OCI-LY3 (cell line): ENCODE measurements around the gene CPT1A.

ENCODE experiments used
- H2AFZ ChIP-seq: fragments of 200-600, 300-600 bp; shearing (Covaris generic); 2 replicates; pipeline ENCODE4 v1.6.0; 2014; ENCODE audit warnings: antibody characterized with exemption, low read depth, low read length
- H3K27ac ChIP-seq: fragments of 200-600, 300-600 bp; sonication (generic); 2 replicates; pipeline ENCODE4 v1.5.1; 2014; ENCODE audit warnings: mild to moderate bottlenecking, low read length, moderate library complexity, mixed read lengths
- H3K27me3 ChIP-seq: fragments of 200-600, 300-600 bp; sonication (generic); 2 replicates; pipeline ENCODE4 v1.6.1; 2014; ENCODE audit warnings: low read depth, low read length, mixed read lengths
- H3K36me3 ChIP-seq: fragments of 200-600, 300-600 bp; sonication (generic); replicated peaks from 2 replicates; pipeline ENCODE3; 2014; ENCODE audit warnings: low read depth, low read length, mixed read lengths
- H3K4me1 ChIP-seq: fragments of 300-600, 200-600 bp; sonication (generic); 2 replicates; pipeline ENCODE4 v1.6.1; 2014; ENCODE audit warnings: low read length, mixed read lengths
- H3K4me2 ChIP-seq: fragments of 200-600, 300-600 bp; sonication (generic); 2 replicates; pipeline ENCODE4 v1.6.1; 2014; ENCODE audit warnings: low read length, mixed read lengths
- H3K4me3 ChIP-seq: fragments of 300-600, 200-600 bp; sonication (generic); 2 replicates; pipeline ENCODE4 v1.5.1; 2014; ENCODE audit warnings: antibody characterized with exemption, mild to moderate bottlenecking, low read length, moderate library complexity
- H3K79me2 ChIP-seq: fragments of 300-600, 200-600 bp; shearing (Covaris generic); 2 replicates; pipeline ENCODE4 v1.6.1; 2014; ENCODE audit warnings: mild to moderate bottlenecking, low read length, mixed read lengths
- H3K9ac ChIP-seq: fragments of 300-600, 200-600 bp; shearing (Covaris generic); 2 replicates; pipeline ENCODE4 v1.6.0; 2014; ENCODE audit warnings: mild to moderate bottlenecking, low read length, moderate library complexity
- H3K9me3 ChIP-seq: fragments of 200-600, 300-600 bp; shearing (Covaris generic); 2 replicates; pipeline ENCODE4 v1.6.1; 2014; ENCODE audit warnings: low read length, mixed read lengths; ENCODE audit not compliant: insufficient read depth
- H4K20me1 ChIP-seq: fragments of 200-600, 300-600 bp; sonication (generic); 2 replicates; pipeline ENCODE4 v1.6.1; 2016; ENCODE audit warnings: low read length, mixed read lengths; ENCODE audit not compliant: insufficient read depth
- EZH2phosphoT487 ChIP-seq: fragments of 200-600 bp; shearing (Covaris generic); IDR thresholded peaks from 2 replicates; pipeline ENCODE4 v1.6.1; 2018; ENCODE audit warnings: antibody characterized with exemption, mixed run types, low read depth
- TF ChIP-seq, protein P1 (sequence below): fragments of 200-600, 300-600 bp; sonication (generic); IDR thresholded peaks from 2 replicates; pipeline ENCODE4 v1.5.1; 2014; ENCODE audit warnings: antibody characterized with exemption, low read length, low read depth

CPT1A gene

DNA sequence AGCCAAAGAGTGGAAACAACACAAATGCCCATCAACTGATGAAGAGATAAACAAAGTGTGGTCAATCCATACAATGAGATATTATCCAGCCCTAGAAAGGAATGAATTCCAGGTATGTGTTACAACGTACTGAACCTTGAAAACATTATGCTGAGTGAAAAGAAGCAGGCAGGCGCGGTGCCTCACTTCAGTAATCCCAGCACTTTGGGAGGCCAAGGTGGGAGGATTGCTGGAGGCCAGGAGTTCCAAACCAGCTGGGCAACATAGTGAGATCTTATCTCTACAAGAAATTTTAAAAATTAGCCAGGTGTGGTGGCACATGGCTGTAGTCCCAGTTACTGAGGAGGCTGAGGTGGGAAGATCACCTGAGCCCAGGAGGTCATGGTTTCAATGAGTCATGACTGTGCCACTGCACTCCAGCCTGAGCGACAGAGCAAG, 65.7 kb downstream of the CPT1A start:
- TF ChIP-seq EZH2phosphoT487: no peak
- TF ChIP-seq, protein P1, sequence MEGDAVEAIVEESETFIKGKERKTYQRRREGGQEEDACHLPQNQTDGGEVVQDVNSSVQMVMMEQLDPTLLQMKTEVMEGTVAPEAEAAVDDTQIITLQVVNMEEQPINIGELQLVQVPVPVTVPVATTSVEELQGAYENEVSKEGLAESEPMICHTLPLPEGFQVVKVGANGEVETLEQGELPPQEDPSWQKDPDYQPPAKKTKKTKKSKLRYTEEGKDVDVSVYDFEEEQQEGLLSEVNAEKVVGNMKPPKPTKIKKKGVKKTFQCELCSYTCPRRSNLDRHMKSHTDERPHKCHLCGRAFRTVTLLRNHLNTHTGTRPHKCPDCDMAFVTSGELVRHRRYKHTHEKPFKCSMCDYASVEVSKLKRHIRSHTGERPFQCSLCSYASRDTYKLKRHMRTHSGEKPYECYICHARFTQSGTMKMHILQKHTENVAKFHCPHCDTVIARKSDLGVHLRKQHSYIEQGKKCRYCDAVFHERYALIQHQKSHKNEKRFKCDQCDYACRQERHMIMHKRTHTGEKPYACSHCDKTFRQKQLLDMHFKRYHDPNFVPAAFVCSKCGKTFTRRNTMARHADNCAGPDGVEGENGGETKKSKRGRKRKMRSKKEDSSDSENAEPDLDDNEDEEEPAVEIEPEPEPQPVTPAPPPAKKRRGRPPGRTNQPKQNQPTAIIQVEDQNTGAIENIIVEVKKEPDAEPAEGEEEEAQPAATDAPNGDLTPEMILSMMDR: no peak
- Histone ChIP-seq H3K9me3 (no peaks in the 10 kb centered on the region), H3K4me1 (no peaks in the 10 kb centered on the region), H3K9ac (no peak overlapping the region), H4K20me1 (no peaks in the 10 kb centered on the region), H3K27me3 (peaks cover 10% of the 10 kb centered on the region; the same call in 1 of the 2 replicates), H2AFZ (no peak overlapping the region), H3K4me2 (no peak overlapping the region), H3K36me3 (no peaks in the 10 kb centered on the region), H3K79me2 (no peaks in the 10 kb centered on the region), H3K27ac (no peak overlapping the region), H3K4me3 (no peak overlapping the region)

DNA sequence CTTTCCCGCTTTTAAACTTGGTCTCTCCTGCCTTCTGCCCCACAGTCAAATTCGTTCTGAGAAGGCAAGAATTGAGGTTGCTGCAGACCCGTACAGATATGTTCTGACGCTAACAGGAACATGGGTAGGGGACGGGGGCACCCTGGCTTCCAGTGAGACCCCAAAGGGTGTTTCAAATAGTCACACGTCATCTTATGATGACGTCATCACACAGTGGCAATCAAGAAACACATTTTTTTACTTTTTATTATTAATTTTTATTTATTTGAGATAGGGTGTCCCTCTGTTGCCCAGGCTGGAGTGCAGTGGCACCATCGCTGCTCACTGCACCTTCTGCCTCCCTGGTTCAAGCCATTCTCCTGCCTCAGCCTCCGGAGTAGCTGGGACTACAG, 67.5 kb downstream of the CPT1A start:
- H2AFZ ChIP-seq: no peak overlapping the region
- no peaks in the 10 kb centered on the region for H3K9me3 ChIP-seq
- H4K20me1 ChIP-seq: no peaks in the 10 kb centered on the region
- no peaks in the 10 kb centered on the region for H3K36me3 ChIP-seq
- H3K4me3 ChIP-seq: no peak overlapping the region
- H3K4me2 ChIP-seq: no peak overlapping the region
- H3K27ac ChIP-seq: no peak overlapping the region
- no peaks in the 10 kb centered on the region for H3K4me1 ChIP-seq
- peaks cover 13% of the 10 kb centered on the region; the same call in 1 of the 2 replicates for H3K27me3 ChIP-seq
- no peak overlapping the region for H3K9ac ChIP-seq
- no peaks in the 10 kb centered on the region for H3K79me2 ChIP-seq
- no peak for TF ChIP-seq EZH2phosphoT487
- TF ChIP-seq, protein P1: no peak

DNA sequence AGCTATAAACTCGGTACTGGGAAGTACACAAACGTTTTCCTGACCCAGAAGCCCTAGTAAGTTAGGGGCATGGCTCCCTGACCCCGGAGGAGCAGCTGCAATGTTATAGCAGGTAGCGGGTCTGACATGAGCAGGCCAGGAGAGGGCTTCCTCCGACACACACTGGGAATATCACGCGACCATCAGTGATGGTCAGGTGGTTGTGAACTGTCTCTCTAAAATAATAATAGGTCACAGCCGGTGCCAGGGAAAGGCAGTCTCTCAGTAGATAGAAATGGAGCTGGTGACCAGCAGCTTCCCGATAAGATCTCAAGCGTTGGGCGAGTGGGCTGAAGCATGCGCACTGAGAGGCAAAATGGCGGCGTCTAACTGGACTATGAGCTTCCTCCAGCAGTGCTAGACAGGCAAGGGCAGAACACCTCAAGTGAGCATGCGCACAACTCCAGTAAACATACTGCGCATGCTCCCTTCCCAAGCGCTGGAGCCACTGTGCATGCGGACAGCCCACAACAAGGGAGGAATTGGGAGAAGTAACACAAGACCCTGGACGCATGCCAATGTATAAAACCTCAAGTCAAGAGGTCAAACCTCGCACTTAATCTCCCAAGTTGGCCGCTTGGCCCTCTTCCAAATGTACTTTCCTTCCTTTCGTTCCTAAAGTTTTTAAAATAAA, 68.1 kb downstream of the CPT1A start:
- H3K79me2 ChIP-seq: no peaks in the 10 kb centered on the region
- H3K27me3 ChIP-seq: peaks cover 13% of the 10 kb centered on the region; the same call in 1 of the 2 replicates
- H3K9me3 ChIP-seq: no peaks in the 10 kb centered on the region
- no peak for TF ChIP-seq EZH2phosphoT487
- TF ChIP-seq, protein P1: no peak
- no peak overlapping the region for H3K4me2 ChIP-seq
- no peak overlapping the region for H3K4me3 ChIP-seq
- H3K27ac ChIP-seq: no peak overlapping the region
- H4K20me1 ChIP-seq: no peaks in the 10 kb centered on the region
- no peak overlapping the region for H2AFZ ChIP-seq
- no peak overlapping the region for H3K9ac ChIP-seq
- H3K36me3 ChIP-seq: no peaks in the 10 kb centered on the region
- no peaks in the 10 kb centered on the region for H3K4me1 ChIP-seq

DNA sequence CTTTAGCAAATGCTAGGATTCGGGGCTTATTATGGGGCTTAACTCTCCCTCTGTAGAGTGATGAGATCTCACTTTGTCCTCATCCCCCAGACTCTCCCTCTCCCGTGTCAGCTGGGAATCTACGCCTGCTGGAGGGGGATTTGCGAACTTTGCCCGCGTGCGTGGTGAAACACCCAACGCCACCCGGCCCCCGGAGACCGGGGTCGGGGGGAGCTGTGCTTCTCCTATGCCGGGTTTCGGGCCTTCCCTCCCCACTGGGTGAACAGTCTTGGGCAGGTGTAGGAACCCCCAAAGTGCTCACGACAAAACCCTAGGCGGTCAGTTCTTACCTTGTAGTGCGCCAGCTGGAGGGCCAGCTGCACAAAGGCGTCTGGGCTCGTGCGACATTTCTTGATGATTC, 68.8 kb downstream of the CPT1A start:
- no peak for TF ChIP-seq EZH2phosphoT487
- TF ChIP-seq, protein P1: no peak

More for the DNA sequence above, 68.8 kb downstream of the CPT1A start:
- no peaks in the 10 kb centered on the region for H3K79me2 ChIP-seq
- peaks cover 13% of the 10 kb centered on the region; the same call in 1 of the 2 replicates for H3K27me3 ChIP-seq
- H3K27ac ChIP-seq: no peak overlapping the region
- no peak overlapping the region for H3K4me2 ChIP-seq
- no peaks in the 10 kb centered on the region for H4K20me1 ChIP-seq
- H2AFZ ChIP-seq: no peak overlapping the region
- H3K36me3 ChIP-seq: no peaks in the 10 kb centered on the region
- H3K9ac ChIP-seq: no peak overlapping the region
- H3K4me1 ChIP-seq: no peaks in the 10 kb centered on the region
- no peaks in the 10 kb centered on the region for H3K9me3 ChIP-seq
- H3K4me3 ChIP-seq: no peak overlapping the region
